Measurements from ENCODE around the gene ZNF689. TPM values are rescaled to one million over a fixed set of nuclear protein-coding genes. Genes with fewer than 3 reads are reported as not detected.
A peak's percentile ranks its signal among the peaks of the same experiment; 100 is the strongest.

The ZNF689 gene
- total and polyA plus RNA-seq, 2 of the 13 experiments (the other 11 are each of a cell fraction or from before 2014, with no cell fraction given): 9.7 to 19.5 TPM

DNA sequence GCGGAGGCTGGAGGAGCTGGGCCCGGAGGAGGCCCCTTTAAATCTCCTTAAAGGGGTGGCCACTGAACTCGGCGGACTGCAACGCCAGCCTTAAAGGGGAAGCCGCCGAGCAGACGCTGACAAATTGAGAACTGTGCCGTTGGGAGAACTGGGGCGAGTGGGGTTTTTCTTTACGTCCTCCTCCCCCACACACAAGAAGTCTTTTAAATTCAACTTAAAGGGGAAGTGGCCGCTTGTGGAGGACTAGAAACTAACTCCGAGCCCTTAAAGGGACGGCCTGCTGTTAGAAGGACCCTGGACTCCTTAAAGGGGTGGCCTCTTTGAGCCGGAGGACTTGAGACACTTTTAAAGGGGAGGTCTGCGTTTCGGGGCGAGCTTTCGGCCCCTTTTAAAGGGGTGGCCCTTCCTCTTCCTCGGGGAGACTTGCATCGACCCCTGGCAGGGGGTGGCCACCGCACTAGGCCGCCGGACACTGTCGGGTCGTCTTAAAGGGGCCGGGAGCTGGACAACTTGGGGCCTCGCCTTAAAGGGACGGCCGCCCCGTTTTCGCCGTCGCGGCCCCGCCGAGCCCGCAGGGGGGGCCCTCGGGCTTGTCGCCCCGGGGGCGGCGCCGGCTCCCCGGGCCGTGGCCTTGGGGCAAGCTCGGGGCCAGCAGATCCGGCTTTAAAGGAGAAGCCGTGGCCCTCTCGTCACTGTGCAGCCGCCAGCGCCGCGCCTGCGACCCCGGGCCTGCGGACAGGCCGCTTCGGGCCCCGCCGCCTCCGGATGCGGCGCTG lies 48.7 kb upstream of the ZNF689 start (continued):
- no peak for TF ChIP-seq CHD2 (IDR thresholded peaks at IDR 0.05; ENCODE audit: low read depth, low read length)
- TF ChIP-seq ZNF776 (CRISPR knock-in tag; IDR thresholded peaks at IDR 0.05): peak; percentile 13; the same call in 1 of the 2 replicates
- TF ChIP-seq KLF15 (CRISPR knock-in tag; IDR thresholded peaks at IDR 0.05; ENCODE audit: borderline replicate concordance): no peak; the same call in 1 of the 2 replicates
- no peak for TF ChIP-seq U2AF1 (optimal IDR thresholded peaks at IDR 0.05; ENCODE audit: low read depth, low read length)
- TF ChIP-seq, protein P1, sequence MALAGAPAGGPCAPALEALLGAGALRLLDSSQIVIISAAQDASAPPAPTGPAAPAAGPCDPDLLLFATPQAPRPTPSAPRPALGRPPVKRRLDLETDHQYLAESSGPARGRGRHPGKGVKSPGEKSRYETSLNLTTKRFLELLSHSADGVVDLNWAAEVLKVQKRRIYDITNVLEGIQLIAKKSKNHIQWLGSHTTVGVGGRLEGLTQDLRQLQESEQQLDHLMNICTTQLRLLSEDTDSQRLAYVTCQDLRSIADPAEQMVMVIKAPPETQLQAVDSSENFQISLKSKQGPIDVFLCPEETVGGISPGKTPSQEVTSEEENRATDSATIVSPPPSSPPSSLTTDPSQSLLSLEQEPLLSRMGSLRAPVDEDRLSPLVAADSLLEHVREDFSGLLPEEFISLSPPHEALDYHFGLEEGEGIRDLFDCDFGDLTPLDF (CRISPR knock-in tag; IDR thresholded peaks at IDR 0.05): no peak
- TF ChIP-seq ZBTB1 (CRISPR knock-in tag; IDR thresholded peaks at IDR 0.05; ENCODE audit: borderline replicate concordance): no peak
- no peak for TF ChIP-seq ZNF432 (CRISPR knock-in tag; IDR thresholded peaks at IDR 0.05; ENCODE audit: borderline replicate concordance)
- TF ChIP-seq, protein P2, sequence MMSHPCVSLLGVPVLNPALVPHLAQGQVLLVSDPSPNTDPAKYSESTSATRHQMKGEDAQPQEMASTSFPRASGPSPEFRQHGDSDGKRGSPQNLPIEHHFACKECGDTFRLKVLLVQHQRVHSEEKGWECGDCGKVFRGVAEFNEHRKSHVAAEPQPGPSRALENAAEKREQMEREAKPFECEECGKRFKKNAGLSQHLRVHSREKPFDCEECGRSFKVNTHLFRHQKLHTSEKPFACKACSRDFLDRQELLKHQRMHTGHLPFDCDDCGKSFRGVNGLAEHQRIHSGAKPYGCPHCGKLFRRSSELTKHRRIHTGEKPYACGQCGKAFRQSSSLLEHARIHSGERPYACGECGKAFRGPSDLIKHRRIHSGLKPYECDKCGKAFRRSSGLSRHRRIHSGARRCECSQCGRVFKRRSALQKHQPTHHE (CRISPR knock-in tag; IDR thresholded peaks at IDR 0.05; ENCODE audit: borderline replicate concordance): no peak
- TF ChIP-seq, protein P3, sequence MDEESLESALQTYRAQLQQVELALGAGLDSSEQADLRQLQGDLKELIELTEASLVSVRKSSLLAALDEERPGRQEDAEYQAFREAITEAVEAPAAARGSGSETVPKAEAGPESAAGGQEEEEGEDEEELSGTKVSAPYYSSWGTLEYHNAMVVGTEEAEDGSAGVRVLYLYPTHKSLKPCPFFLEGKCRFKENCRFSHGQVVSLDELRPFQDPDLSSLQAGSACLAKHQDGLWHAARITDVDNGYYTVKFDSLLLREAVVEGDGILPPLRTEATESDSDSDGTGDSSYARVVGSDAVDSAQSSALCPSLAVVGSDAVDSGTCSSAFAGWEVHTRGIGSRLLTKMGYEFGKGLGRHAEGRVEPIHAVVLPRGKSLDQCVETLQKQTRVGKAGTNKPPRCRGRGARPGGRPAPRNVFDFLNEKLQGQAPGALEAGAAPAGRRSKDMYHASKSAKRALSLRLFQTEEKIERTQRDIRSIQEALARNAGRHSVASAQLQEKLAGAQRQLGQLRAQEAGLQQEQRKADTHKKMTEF (CRISPR knock-in tag; IDR thresholded peaks at IDR 0.05): peak; percentile 55
- TF ChIP-seq, protein P4, sequence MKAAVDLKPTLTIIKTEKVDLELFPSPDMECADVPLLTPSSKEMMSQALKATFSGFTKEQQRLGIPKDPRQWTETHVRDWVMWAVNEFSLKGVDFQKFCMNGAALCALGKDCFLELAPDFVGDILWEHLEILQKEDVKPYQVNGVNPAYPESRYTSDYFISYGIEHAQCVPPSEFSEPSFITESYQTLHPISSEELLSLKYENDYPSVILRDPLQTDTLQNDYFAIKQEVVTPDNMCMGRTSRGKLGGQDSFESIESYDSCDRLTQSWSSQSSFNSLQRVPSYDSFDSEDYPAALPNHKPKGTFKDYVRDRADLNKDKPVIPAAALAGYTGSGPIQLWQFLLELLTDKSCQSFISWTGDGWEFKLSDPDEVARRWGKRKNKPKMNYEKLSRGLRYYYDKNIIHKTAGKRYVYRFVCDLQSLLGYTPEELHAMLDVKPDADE (CRISPR knock-in tag; IDR thresholded peaks at IDR 0.05): peak; percentile 89; the same call in 1 of the 2 replicates
- no peak for TF ChIP-seq PCBP1 (IDR thresholded peaks at IDR 0.05; ENCODE audit: borderline replicate concordance, low read depth, low read length)
- TF ChIP-seq ZNF547 (CRISPR knock-in tag; IDR thresholded peaks at IDR 0.05): peak; percentile 79; the same call in 1 of the 2 replicates
- no peak for TF ChIP-seq ZKSCAN5 (CRISPR knock-in tag; IDR thresholded peaks at IDR 0.05)
- TF ChIP-seq, protein P5, sequence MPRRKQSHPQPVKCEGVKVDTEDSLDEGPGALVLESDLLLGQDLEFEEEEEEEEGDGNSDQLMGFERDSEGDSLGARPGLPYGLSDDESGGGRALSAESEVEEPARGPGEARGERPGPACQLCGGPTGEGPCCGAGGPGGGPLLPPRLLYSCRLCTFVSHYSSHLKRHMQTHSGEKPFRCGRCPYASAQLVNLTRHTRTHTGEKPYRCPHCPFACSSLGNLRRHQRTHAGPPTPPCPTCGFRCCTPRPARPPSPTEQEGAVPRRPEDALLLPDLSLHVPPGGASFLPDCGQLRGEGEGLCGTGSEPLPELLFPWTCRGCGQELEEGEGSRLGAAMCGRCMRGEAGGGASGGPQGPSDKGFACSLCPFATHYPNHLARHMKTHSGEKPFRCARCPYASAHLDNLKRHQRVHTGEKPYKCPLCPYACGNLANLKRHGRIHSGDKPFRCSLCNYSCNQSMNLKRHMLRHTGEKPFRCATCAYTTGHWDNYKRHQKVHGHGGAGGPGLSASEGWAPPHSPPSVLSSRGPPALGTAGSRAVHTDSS (CRISPR knock-in tag; conservative IDR thresholded peaks at IDR 0.05): no peak
- TF ChIP-seq, protein P6, sequence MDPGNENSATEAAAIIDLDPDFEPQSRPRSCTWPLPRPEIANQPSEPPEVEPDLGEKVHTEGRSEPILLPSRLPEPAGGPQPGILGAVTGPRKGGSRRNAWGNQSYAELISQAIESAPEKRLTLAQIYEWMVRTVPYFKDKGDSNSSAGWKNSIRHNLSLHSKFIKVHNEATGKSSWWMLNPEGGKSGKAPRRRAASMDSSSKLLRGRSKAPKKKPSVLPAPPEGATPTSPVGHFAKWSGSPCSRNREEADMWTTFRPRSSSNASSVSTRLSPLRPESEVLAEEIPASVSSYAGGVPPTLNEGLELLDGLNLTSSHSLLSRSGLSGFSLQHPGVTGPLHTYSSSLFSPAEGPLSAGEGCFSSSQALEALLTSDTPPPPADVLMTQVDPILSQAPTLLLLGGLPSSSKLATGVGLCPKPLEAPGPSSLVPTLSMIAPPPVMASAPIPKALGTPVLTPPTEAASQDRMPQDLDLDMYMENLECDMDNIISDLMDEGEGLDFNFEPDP (CRISPR knock-in tag; conservative IDR thresholded peaks at IDR 0.05): no peak
- TF ChIP-seq, protein P7, sequence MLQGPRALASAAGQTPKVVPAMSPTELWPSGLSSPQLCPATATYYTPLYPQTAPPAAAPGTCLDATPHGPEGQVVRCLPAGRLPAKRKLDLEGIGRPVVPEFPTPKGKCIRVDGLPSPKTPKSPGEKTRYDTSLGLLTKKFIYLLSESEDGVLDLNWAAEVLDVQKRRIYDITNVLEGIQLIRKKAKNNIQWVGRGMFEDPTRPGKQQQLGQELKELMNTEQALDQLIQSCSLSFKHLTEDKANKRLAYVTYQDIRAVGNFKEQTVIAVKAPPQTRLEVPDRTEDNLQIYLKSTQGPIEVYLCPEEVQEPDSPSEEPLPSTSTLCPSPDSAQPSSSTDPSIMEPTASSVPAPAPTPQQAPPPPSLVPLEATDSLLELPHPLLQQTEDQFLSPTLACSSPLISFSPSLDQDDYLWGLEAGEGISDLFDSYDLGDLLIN (CRISPR knock-in tag; IDR thresholded peaks at IDR 0.05; ENCODE audit: borderline replicate concordance): no peak
- TF ChIP-seq ATAD3A (CRISPR knock-in tag; IDR thresholded peaks at IDR 0.05): no peak
- peak; percentile 61; the same call in 1 of the 2 replicates for TF ChIP-seq TMF1 (CRISPR knock-in tag; IDR thresholded peaks at IDR 0.05; ENCODE audit: low read depth)
- TF ChIP-seq KDM5B (CRISPR knock-in tag; IDR thresholded peaks at IDR 0.05; ENCODE audit: borderline replicate concordance): peak; percentile 7; the same call in 1 of the 2 replicates

All from HepG2 (cell line).